Activated T-helper 2 cell treated with anti-CD3 and anti-CD28 coated beads, Interferon-gamma antibody, Interleukin-2, Interleukin-4, amounts not matched to agents 10 μg/mL and 5 μg/mL and 100 μg/mL, durations not matched to agents 14 hours and 24 hours and 36 hours (primary cell): Measurements from ENCODE around the gene E2F2. TPM values are rescaled to one million over a fixed set of nuclear protein-coding genes. Genes with fewer than 3 reads are reported as not detected.
"Not testable (repeated sequence)": the region's sequence is repeated elsewhere in the genome, so short reads cannot be mapped to it uniquely, and the experiment has no call there.

Experiments used
- DNase-seq: peaks from one replicate; pipeline ENCODE4 v3.0.0; 2021; ENCODE audit warnings: low spot score
- H3K27ac Mint-ChIP-seq: one replicate; pipeline ENCODE4 v1.8.0; 2021; ENCODE audit warnings: mixed read lengths
- H3K27me3 Mint-ChIP-seq: one replicate; pipeline ENCODE4 v1.8.0; 2021; ENCODE audit warnings: low read depth, mixed read lengths
- H3K36me3 Mint-ChIP-seq: one replicate; pipeline ENCODE4 v1.8.0; 2021; ENCODE audit warnings: low read depth, mixed read lengths
- H3K4me1 Mint-ChIP-seq: one replicate; pipeline ENCODE4 v1.8.0; 2021; ENCODE audit warnings: low read depth, mixed read lengths
- H3K4me3 Mint-ChIP-seq: one replicate; pipeline ENCODE4 v1.8.0; 2021; ENCODE audit warnings: low read depth, mild to moderate bottlenecking, moderate library complexity, mixed read lengths
- H3K9me3 Mint-ChIP-seq: one replicate; pipeline ENCODE4 v1.8.0; 2021; ENCODE audit warnings: mixed read lengths
- intact Hi-C: fragments of 100-400 bp; cut with micrococcal nuclease; formaldehyde crosslinking; loops from one replicate; pipeline ENCODE4 v1.15.1; 2023
- total RNA-seq: library from RNA; stranded (reverse); gene quantifications from 2 replicates; pipeline ENCODE4 v1.2.3, GENCODE V29; 2022

The E2F2 gene
- total RNA-seq, 1 donor from 2014 or later, result 17.2 TPM

DNA sequence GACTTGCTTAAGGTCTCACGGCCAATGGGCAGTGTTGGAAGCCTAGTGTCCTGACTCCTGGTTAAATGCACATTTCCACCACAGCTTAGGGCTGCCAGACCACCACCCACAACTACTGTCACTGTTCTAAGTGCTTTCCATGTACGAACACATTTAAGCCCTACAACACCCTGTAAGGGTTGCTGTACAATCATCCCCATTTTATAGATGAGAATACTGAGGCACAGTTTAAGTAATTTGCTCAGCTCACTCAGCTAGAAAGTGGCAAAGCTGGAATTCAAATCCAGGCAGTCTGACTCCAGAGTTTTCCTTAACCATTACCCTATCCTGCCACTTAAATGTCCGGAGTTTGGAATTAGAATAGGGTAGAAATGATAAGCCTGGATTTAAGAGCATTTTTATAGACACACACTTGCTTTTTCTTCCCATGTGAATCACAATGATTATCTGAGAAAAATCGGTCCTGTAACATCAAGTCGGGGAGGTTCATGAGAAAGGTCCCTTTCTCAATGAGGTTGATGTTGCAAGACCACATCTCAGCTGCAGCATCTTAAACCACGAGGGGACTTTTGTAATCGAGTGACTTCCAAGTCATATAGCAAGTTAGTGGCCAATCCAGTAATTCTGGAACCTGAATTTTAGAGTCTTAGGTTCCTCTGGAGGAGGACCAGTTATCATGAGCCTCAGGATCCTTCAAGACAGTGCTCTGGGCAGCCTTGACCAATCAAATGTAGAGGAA lies 8.6 kb downstream of the E2F2 start:
- no peak for DNase-seq
- no peak overlapping the region for H3K27ac Mint-ChIP-seq

GRCh38 chr1:23521588-23521987 lies 9.4 kb downstream of the E2F2 start:
- intact Hi-C loops, result no loop called here
- no peaks in the 10 kb centered on the region for H3K9me3 Mint-ChIP-seq
- no peak overlapping the region for H3K27ac Mint-ChIP-seq
- DNase-seq, result no peak
- no peak overlapping the region for H3K4me3 Mint-ChIP-seq
- no peaks in the 10 kb centered on the region for H3K27me3 Mint-ChIP-seq
- H3K4me1 Mint-ChIP-seq, result peaks cover 27% of the 10 kb centered on the region
- peaks cover 53% of the 10 kb centered on the region for H3K36me3 Mint-ChIP-seq

More for the DNA sequence above, 8.6 kb downstream of the E2F2 start:
- intact Hi-C loops, result no loop called here
- H3K4me3 Mint-ChIP-seq, result no peak overlapping the region
- H3K4me1 Mint-ChIP-seq, result peaks cover 35% of the 10 kb centered on the region
- H3K36me3 Mint-ChIP-seq, result peaks cover 51% of the 10 kb centered on the region
- H3K9me3 Mint-ChIP-seq, result no peaks in the 10 kb centered on the region
- H3K27me3 Mint-ChIP-seq, result no peaks in the 10 kb centered on the region

DNA sequence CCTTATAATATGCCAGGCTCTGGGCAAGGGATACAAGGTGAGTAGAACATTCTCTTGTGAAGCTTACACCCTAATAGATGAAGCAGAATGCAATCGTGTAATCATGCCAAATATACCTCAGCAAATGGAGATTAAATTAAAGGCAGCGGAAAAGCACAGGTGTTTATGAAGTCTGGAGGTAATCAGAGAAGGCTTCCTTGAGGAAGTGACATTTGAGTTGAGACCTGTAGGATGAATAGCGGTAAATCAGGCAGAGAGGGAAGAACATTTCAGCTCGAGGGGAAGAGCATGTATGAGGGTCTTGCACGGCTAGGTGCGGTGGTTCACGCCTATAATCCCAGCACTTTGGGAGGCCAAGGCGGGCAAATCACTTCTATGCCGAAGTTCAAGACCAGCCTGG lies 13.5 kb downstream of the E2F2 start:
- Mint-ChIP-seq H3K27me3 (no peaks in the 10 kb centered on the region), H3K4me3 (no peak overlapping the region), H3K36me3 (peaks cover 66% of the 10 kb centered on the region), H3K27ac (peak overlapping the region; percentile 9), H3K9me3 (no peaks in the 10 kb centered on the region), H3K4me1 (peaks cover 5% of the 10 kb centered on the region)
- DNase-seq, result no peak
- intact Hi-C loops, result no loop called here

DNA sequence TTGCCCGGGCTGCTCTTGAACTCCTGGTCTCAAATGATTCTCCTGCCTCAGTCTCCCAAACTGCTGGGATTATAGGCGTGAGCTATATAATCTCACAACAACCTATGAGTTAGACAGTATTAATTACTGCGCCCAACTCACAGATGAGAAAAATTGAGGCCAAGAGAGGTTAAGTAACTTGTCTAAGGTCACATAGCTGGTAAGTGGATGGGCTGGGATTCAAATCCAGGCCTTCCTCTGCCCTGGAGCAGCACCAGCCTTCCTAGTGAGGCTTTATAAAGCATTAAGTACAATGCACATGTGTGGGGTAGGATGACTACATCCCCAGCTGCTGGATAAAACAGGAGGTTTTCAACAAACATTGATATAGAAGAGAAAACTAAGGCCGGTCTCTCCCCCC lies 15.1 kb downstream of the E2F2 start:
- Mint-ChIP-seq H3K4me1 (no peaks in the 10 kb centered on the region), H3K27me3 (no peaks in the 10 kb centered on the region), H3K36me3 (peaks cover 65% of the 10 kb centered on the region), H3K4me3 (no peak overlapping the region), H3K9me3 (no peaks in the 10 kb centered on the region), H3K27ac (no peak overlapping the region)
- intact Hi-C loops, result no loop called here
- no peak for DNase-seq

- Mint-ChIP-seq H3K4me3 (no peak overlapping the region), H3K27ac (no peak overlapping the region), H3K27me3 (no peaks in the 10 kb centered on the region), H3K36me3 (peaks cover 72% of the 10 kb centered on the region), H3K4me1 (no peaks in the 10 kb centered on the region), H3K9me3 (no peaks in the 10 kb centered on the region)
- no peak for DNase-seq
- intact Hi-C loops, result no loop called here
Measured at GRCh38 chr1:23514111-23514679, 16.8 kb downstream of the E2F2 start.

DNA sequence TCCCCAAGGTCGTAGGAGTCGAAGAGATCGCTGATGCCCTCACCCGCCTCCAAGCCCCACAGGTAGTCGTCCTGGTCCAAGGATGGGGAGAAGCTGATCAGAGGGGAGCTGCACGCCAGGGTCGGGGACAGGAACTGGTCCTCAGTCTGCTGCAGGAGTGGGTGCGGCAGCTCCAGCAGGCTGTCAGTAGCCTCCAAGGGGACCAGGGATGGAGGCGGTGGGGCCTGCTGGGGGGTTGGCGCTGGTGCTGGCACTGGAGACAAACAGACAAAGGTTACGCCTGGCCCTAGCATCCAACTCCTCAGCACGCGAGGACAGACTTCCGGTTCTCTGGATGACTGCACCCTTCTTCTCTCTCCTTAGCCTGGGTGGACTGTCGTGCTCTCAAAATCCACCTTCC lies 21.1 kb downstream of the E2F2 start:
- H3K27ac Mint-ChIP-seq, result no peak overlapping the region
- DNase-seq, result no peak
- no peaks in the 10 kb centered on the region for H3K27me3 Mint-ChIP-seq
- no peaks in the 10 kb centered on the region for H3K4me1 Mint-ChIP-seq
- H3K4me3 Mint-ChIP-seq, result no peak overlapping the region
- intact Hi-C loops, result no loop called here
- H3K36me3 Mint-ChIP-seq, result peaks cover 69% of the 10 kb centered on the region
- H3K9me3 Mint-ChIP-seq, result no peaks in the 10 kb centered on the region

DNA sequence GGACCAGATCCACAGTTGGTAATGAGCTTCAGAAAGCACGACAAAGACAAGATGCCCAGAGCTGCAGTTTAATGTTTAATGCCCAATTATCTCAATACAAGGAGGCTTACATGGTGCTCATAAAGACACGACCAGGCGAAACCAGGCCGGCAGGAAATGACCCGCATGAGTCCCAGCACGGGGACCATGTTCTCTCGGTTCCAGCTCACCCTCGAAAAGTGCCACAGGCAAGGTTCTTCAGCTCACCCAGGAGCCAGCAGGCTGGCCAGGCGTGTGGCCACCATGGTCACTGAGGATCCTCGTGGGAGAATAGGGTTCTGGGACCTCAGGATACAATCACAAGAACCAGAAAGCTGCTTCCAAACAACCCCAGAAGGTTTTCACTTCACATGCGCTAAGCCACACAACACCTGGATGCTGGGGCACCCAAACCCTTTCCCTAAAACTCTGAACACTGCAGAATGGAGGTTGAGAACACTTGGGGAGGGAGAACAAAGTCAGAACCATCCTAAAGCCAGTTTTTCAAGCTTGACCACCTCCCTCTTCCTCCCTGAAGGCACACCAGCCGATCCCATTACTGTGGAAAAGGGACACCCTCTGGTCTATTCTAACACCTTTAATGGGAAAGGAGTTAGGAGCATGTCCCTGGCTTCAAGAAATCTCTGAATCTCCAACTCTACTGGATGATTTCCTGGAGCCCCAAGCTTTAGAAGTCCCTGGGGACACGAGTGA lies 24.5 kb downstream of the E2F2 start:
- H3K27me3 Mint-ChIP-seq, result peaks cover 3% of the 10 kb centered on the region
- H3K36me3 Mint-ChIP-seq, result peaks cover 45% of the 10 kb centered on the region
- intact Hi-C loops, result no loop called here
- DNase-seq, result no peak
- peak overlapping the region; percentile 22 for H3K27ac Mint-ChIP-seq
- no peak overlapping the region for H3K4me3 Mint-ChIP-seq
- H3K4me1 Mint-ChIP-seq, result no peaks in the 10 kb centered on the region
- H3K9me3 Mint-ChIP-seq, result no peaks in the 10 kb centered on the region

DNA sequence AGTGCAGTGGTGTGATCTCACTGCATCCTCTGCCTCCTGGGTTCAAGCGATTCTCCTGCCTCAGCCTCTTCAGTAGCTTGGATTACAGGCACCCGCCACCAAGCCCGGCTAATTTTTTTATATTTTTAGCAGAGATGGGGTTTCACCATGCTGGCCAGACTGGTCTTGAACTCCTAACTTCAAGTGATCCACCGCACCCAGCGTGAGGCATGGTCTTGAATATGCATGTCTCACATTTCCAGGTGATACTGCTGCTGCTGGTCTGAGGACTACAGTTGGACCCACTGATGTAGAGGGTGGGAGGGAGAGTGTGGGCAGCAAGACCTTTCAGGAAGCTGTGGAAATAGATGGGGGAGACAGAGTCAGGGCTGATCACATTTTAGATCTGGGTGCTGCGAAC lies 25.2 kb downstream of the E2F2 start:
- H3K4me3 Mint-ChIP-seq, result no peak overlapping the region
- H3K4me1 Mint-ChIP-seq, result no peaks in the 10 kb centered on the region
- DNase-seq, result no peak
- H3K27me3 Mint-ChIP-seq, result peaks cover 3% of the 10 kb centered on the region
- intact Hi-C loops, result no loop called here
- peaks cover 39% of the 10 kb centered on the region for H3K36me3 Mint-ChIP-seq
- no peak overlapping the region for H3K27ac Mint-ChIP-seq
- H3K9me3 Mint-ChIP-seq, result no peaks in the 10 kb centered on the region

DNA sequence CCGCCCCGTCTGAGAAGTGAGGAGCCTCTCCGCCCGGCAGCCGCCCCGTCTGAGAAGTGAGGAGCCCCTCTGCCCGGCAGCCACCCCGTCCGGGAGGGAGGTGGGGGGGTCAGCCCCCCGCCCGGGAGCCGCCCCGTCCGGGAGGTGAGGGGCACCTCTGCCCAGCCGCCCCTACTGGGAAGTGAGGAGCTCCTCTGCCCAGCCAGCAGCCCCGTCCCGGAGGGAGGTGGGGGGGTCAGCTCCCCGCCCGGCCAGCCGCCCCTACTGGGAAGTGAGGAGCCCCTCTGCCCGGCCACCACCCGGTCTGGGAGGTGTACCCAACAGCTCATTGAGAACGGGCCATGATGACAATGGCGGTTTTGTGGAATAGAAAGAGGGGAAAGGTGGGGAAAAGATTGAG lies 26.9 kb downstream of the E2F2 start:
- H3K4me1 Mint-ChIP-seq, H3K27me3 Mint-ChIP-seq, H3K4me3 Mint-ChIP-seq, DNase-seq, H3K9me3 Mint-ChIP-seq, H3K27ac Mint-ChIP-seq, intact Hi-C loops: not testable (repeated sequence)
- peaks cover 23% of the 10 kb centered on the region for H3K36me3 Mint-ChIP-seq

DNA sequence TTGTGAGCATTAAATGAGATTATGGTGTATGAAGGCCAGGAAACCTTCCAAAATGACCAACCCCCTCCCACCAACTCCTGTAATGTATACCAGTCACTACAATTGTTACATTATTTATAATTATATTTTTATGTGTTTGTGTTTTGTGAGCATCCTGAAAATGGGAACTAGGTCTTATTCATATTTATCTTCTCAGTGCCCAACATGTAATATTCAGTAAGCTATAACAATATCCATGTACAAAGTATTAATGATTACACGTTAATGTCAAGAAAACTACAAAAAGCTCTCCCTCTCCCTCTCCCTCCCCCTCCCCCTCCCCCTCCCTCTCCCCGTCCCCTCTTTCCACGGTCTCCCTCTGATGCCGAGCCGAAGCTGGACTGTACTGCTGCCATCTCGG lies 28.1 kb downstream of the E2F2 start:
- Mint-ChIP-seq H3K27ac (no peak overlapping the region), H3K27me3 (peaks cover 6% of the 10 kb centered on the region), H3K4me1 (no peaks in the 10 kb centered on the region), H3K9me3 (no peaks in the 10 kb centered on the region), H3K36me3 (peaks cover 16% of the 10 kb centered on the region), H3K4me3 (no peak overlapping the region)
- DNase-seq, result no peak
- intact Hi-C loops, result no loop called here

DNA sequence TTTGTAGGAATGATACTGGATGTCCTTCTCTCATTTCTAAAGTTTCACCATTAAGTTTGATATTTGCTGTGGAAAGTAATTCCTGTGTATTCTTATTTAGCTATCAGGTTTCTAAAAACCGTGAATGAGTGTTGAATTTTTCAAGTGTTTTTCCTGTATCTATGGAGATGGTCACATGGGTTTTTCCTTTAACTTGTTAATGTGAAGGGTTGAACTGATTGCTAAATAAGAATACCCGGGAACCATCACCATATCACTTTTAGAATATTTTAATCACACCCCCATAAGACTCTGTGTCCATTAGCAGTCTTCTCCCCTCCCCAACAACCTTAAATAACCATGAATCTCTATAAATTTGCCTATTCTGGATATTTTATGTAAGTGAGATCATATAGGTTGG lies 30.6 kb downstream of the E2F2 start:
- intact Hi-C loops, result no loop called here
- peaks cover 3% of the 10 kb centered on the region for H3K36me3 Mint-ChIP-seq
- H3K27me3 Mint-ChIP-seq, result peaks cover 6% of the 10 kb centered on the region
- H3K9me3 Mint-ChIP-seq, result no peaks in the 10 kb centered on the region
- no peaks in the 10 kb centered on the region for H3K4me1 Mint-ChIP-seq
- no peak overlapping the region for H3K4me3 Mint-ChIP-seq
- H3K27ac Mint-ChIP-seq, result no peak overlapping the region
- no peak for DNase-seq

GRCh38 chr1:23497777-23498439 lies 33.1 kb downstream of the E2F2 start:
- Mint-ChIP-seq H3K36me3 (no peaks in the 10 kb centered on the region), H3K9me3 (no peaks in the 10 kb centered on the region), H3K27me3 (peaks cover 6% of the 10 kb centered on the region), H3K4me1 (no peaks in the 10 kb centered on the region), H3K27ac (no peak overlapping the region), H3K4me3 (no peak overlapping the region)
- DNase-seq, result no peak
- intact Hi-C loops, result loop anchor here (1.0 to 5.0 kb wide), 2 partner anchors 41 to 139 kb away; no protein-coding TSS in a partner anchor
